SH-SY5Y (cell line): Measurements from ENCODE around the gene CERS2.

Experiments
- GATA2 ChIP-seq: IDR thresholded peaks from 2 replicates; pipeline ENCODE4 v1.6.1; 2011; ENCODE audit warnings: mild to moderate bottlenecking, low read depth, low read length
- GATA3 ChIP-seq: IDR thresholded peaks from 2 replicates; pipeline ENCODE4 v1.6.1; 2011; ENCODE audit warnings: low read depth, mild to moderate bottlenecking, low read length, moderate library complexity

CERS2 gene

DNA sequence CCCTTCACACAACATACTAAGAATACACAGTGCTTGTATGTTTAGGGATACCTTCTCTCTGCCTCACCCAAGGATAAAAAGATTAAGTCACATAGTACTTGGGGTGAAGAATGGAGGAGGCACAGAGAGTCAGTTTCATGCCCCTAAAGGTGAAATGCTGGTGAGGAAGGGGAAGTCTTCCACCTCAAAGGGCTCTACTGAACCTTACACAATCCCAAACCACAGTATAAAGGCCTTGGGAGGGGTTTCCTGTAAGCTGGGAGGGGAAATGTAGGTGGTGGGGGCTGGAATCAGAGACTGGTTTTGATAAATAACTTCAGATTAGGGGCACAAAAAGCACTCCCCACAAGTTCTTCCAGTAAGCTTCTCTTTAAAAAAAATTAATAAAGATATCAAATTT, 28.5 kb upstream of the CERS2 start:
- no peak for TF ChIP-seq GATA2
- no peak for TF ChIP-seq GATA3

DNA sequence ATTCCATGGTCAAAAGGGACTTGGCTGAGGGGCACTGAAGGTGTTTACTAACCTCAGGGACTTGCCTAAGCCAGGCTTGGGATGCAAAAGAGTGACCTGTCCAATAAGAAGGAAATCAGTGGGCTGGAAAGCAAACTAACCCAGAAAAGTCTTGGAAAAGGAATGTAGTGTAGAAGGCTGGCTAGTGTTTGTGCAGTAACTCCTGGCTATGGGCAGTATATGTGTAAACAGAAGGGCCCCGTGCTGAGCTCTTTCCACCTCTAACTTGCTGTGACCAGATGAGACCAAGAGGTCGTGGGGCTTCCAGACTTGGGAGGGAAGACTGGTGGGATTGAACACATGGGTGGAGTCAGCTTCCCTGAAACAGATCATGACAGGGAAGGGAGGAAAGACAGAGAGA, 28.0 kb upstream of the CERS2 start:
- TF ChIP-seq GATA2 (no peak), GATA3 (no peak)

GRCh38 chr1:151002051-151002450, 27.4 kb upstream of the CERS2 start:
- no peak for TF ChIP-seq GATA2
- TF ChIP-seq GATA3: no peak

GRCh38 chr1:151001602-151002001, 27.0 kb upstream of the CERS2 start:
- TF ChIP-seq GATA3 (no peak), GATA2 (no peak)

- TF ChIP-seq GATA3 (no peak), GATA2 (no peak)
Observed at GRCh38 chr1:151000408-151000807, 25.8 kb upstream of the CERS2 start.

DNA sequence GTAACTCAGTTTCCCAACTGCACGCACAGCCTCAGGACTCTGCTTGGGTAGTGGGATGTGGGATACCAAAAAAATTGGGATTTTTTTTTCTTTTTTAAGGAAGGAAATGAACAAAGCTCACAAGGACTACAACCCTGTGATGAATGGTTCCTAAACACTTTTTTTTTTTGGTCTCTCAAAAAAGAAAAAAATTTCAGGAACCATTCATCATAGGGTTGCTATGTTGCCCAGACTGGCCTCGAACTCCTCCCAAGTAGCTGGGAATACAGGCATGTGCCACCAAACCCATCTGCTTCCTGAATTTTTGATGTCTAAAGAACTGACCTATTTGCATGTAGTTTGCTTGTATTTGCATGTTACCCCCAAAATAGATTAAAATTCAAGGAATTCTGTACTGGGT, 25.3 kb upstream of the CERS2 start:
- TF ChIP-seq GATA2 (no peak), GATA3 (no peak)

DNA sequence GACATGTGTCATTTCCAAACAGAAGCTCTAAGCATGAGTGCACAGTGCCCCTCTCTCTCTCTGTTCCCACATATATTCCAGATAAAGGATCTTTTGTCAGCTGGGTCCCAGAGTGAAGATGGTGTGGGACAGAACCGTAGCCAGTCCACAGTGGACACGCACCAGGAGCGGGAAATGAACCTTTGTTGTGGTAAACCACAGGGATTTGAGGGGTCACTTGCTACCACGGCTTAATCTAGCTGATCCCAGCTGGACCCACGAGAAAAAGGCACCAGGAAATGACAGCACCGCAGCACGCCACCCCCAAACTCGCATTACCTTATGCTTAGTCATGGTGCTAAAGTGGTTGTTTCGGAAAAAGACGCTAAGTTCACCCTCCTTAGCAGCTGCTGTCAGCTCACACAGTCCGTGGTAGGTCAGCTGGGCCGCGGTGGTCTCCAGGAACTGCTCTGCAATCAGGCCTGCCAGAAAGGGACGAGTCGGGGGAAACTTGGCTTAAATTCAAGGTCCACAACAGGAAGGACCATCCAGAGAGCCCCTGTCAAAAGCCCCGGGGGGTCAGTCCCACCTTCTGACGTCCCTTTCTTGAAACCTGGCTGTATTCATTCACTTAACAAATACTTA, 24.5 kb upstream of the CERS2 start:
- TF ChIP-seq GATA3 (no peak), GATA2 (no peak)

GRCh38 chr1:150997949-150998348, 23.3 kb upstream of the CERS2 start:
- no peak for TF ChIP-seq GATA3
- no peak for TF ChIP-seq GATA2

GRCh38 chr1:150997126-150997872, 22.7 kb upstream of the CERS2 start:
- TF ChIP-seq GATA3 (no peak), GATA2 (no peak)

DNA sequence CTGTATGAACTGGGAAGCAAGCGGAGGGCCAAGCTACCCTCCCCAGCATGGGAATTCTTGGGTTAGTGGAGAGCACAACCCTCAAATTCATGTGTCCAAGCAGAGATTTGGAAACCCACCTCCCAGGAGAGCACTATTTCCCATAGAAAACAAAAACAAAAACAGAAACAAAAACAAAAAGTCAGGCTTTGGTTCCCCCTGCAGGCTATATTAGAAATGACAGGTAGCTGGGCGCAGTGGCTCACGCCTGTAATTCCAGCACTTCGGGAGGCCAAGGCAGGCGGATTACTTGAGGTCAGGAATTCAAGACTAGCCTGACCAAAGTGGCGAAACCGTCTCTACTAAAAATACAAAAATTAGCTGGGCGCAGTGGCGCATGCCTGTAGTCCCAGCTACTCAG, 21.3 kb upstream of the CERS2 start:
- TF ChIP-seq GATA3 (no peak), GATA2 (no peak)

- no peak for TF ChIP-seq GATA3
- no peak for TF ChIP-seq GATA2
Observed at GRCh38 chr1:150995460-150995859, 20.8 kb upstream of the CERS2 start.

- no peak for TF ChIP-seq GATA3
- no peak for TF ChIP-seq GATA2
Observed at GRCh38 chr1:150994248-150994647, 19.6 kb upstream of the CERS2 start.

DNA sequence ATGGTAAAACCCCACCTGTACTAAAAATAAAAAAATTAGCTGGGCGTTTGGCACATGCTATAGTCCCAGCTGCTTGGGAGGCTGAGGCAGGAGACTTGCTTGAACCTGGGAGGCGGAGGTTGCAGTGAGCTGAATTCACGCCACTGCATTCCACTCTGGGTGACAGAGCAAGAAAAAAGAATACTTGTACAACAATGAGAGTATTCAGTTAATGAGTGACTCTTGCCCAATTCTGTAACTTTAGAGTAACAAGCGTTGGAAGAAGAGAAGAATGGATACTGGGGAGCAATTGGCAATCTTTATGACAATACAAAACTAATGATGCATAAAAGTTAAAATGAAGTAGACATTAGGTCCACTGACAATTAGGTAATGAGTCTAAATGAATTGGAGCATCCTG, 18.0 kb upstream of the CERS2 start:
- TF ChIP-seq GATA2 (no peak), GATA3 (no peak)

DNA sequence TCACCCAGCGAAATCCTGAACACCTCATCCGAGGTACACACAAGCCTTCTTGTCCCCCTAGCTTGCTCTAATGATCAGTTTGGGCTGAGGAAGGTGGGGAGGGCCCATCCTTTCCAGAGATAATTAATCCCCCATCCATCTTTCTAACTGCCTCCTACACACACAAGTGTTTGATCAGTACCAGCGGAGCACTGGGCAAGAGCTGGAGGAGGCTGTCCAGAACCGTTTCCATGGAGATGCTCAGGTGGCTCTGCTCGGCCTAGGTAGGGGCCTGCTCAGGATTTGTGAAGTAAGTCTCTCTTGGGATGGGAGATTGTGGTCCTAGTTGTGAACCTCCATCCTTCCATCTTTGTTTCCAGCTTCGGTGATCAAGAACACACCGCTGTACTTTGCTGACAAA, 13.3 kb upstream of the CERS2 start:
- TF ChIP-seq GATA3: no peak
- no peak for TF ChIP-seq GATA2

- TF ChIP-seq GATA3 (no peak), GATA2 (no peak)
Observed at GRCh38 chr1:150985179-150985825, 10.7 kb upstream of the CERS2 start.
